ENCODE data around the gene C20orf144. TPM values are rescaled to one million over a fixed set of nuclear protein-coding genes. Genes with fewer than 3 reads are reported as not detected.
"Not testable (repeated sequence)": the region's sequence is repeated elsewhere in the genome, so short reads cannot be mapped to it uniquely, and the experiment has no call there.

Gene C20orf144
- total RNA-seq, result under 1 TPM; 0.11 to 0.38 (median 0.20) TPM

DNA sequence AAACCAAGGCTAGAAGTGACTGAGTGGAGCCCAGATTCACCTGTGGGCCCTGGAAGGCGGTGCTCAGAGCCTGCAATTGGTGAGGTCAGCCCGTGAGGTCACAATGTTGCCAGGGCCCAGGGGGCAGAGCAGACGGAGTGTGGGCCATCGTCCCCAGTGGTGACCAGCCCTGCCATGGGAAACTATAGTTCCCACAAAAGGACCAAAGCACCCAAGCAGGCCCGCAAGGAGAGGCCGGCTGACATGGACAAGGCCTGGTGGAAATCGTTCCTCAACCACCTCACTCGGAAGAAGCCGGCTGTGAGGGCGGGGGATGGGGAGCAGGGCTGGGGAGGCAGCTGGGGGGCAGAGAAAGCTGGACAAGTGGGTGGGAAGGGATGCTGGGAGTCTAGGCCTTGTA lies at the start of gene C20orf144:
C20orf144 (plus strand) TSS at position 156 of the 400 bp plus-strand sequence; CDS start at position 175, 19 bp downstream.
- H3K9me3 Mint-ChIP-seq, result no peaks in the 10 kb centered on the region
- H3K27me3 Mint-ChIP-seq (ENCODE audit: low read depth), result no peaks in the 10 kb centered on the region
- H3K4me3 Mint-ChIP-seq, result peak within 1 kb of the TSS; percentile 84
- no peaks in the 10 kb centered on the region for H3K36me3 Mint-ChIP-seq (ENCODE audit: insufficient read depth)
- DNase-seq (no peak), ATAC-seq (no peak)
- H3K4me1 Mint-ChIP-seq (ENCODE audit: low read depth), result peaks cover 27% of the 10 kb centered on the region

DNA sequence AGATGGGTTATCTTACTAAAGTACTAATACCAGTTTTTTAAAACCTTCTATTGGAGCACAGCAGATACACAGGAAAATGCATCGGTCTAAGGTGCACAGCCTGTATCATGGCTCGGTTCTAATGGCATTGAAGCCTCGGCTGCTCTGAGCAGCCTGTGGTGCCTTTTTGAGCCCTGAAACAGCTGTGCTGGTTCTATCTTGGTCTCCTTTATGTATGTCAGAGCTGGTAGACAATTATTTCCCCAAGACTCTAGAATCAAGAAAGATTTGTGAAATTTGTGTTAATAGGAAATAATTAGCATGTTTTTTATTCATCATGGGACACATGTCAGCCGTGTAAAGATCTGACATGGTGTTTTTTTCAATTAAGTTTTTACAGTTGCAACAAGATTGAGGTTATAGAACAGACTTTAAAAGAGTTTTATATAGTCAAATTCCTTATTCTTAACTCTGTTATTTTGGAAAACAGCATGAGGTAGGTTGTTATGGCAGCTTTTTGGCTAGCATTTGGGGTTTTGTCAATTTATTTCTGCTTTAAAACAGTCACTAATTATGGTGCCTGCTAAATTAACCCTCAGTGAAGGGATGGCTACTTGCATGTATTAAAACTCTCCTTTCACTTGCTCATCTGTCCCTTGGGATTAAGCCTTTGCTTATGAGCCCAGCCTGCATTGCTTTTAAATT lies 40.3 kb upstream of the C20orf144 start:
- H3K4me1 Mint-ChIP-seq (ENCODE audit: low read depth), result peaks cover 23% of the 10 kb centered on the region
- no peak overlapping the region for H3K4me3 Mint-ChIP-seq
- H3K27me3 Mint-ChIP-seq (ENCODE audit: low read depth), result no peaks in the 10 kb centered on the region
- DNase-seq, result no peak
- ATAC-seq, result no peak
- H3K36me3 Mint-ChIP-seq (ENCODE audit: insufficient read depth), result peaks cover 26% of the 10 kb centered on the region
- H3K9me3 Mint-ChIP-seq, result no peaks in the 10 kb centered on the region

DNA sequence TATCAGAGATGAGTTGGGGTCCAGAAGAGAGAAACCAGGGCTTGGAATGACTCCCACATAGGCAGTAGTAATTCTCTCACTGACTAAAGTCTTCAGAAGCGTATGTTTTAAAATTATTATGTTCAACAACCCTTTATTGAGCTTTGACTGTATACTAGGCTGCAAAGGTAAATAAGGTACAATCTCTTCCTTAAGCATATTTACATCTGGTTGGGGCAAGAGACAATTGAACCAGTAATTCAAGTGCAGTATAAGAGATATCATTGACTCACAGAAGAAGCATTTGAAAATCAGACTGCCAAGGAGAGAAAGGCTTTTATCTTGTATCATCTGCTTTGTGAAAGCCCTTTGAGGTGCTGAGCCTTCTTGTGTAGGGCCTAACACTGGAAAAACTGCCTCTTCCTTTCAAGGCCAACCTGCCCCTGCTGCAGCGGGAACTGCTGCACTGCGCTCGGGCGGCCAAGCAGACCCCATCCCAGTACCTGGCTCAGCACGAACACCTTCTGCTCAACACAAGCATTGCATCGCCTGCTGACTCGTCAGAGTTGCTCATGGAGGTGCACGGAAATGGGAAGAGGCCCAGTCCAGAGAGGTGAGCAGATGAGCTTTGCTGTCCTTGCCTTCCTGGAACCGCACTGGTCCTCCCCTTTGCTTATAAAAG lies 39.3 kb upstream of the C20orf144 start:
- DNase-seq, result no peak
- peaks cover 24% of the 10 kb centered on the region for H3K36me3 Mint-ChIP-seq (ENCODE audit: insufficient read depth)
- H3K9me3 Mint-ChIP-seq, result no peaks in the 10 kb centered on the region
- no peaks in the 10 kb centered on the region for H3K27me3 Mint-ChIP-seq (ENCODE audit: low read depth)
- peaks cover 23% of the 10 kb centered on the region for H3K4me1 Mint-ChIP-seq (ENCODE audit: low read depth)
- no peak overlapping the region for H3K4me3 Mint-ChIP-seq
- no peak for ATAC-seq

DNA sequence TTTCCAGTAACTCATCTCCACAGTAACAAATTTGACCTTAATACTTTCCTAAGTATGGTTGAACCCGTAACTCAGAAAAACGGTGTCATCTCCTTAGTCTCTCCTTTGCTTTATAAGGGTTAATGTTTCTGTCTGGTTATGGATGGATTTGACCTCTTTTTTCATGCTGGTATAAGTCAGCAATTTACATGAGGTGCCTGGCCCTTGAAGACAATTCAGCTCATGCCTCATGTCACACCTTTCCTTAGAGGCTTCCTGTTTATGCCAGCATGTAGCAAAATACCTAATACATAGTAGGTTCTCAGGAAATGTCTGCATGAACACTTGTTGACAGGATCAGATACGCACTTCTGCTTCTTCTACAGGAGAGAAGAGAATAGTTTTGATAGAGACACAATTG lies 37.7 kb upstream of the C20orf144 start:
- no peak overlapping the region for H3K4me3 Mint-ChIP-seq
- DNase-seq (no peak), ATAC-seq (peak in 1 of 2 donors; percentile 21)
- H3K4me1 Mint-ChIP-seq (ENCODE audit: low read depth), result peaks cover 23% of the 10 kb centered on the region
- H3K9me3 Mint-ChIP-seq, result no peaks in the 10 kb centered on the region
- H3K27me3 Mint-ChIP-seq (ENCODE audit: low read depth), result no peaks in the 10 kb centered on the region
- peaks cover 30% of the 10 kb centered on the region for H3K36me3 Mint-ChIP-seq (ENCODE audit: insufficient read depth)

DNA sequence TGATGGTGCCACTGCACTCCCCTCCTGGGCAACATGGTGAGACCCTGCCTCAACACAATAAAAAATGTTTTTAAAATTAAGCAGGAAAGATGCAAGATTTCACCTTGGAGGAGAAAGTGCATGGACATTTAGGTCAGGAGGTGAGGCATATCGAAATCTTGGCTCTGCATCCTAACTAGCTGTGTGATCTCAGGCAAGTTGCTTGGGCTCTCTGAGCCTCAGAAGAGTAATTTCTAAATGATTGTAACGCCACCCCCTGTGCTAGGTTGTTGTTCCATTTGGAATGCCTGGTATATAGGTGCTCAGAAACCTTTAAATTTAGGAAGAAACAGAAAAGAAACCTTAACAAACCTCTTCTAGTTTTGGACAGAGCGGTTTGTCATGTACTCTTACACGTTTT lies 35.9 kb upstream of the C20orf144 start:
- H3K36me3 Mint-ChIP-seq (ENCODE audit: insufficient read depth), result peaks cover 41% of the 10 kb centered on the region
- no peak for DNase-seq
- no peak overlapping the region for H3K4me3 Mint-ChIP-seq
- no peaks in the 10 kb centered on the region for H3K9me3 Mint-ChIP-seq
- H3K27me3 Mint-ChIP-seq (ENCODE audit: low read depth), result no peaks in the 10 kb centered on the region
- no peak for ATAC-seq
- H3K4me1 Mint-ChIP-seq (ENCODE audit: low read depth), result peaks cover 23% of the 10 kb centered on the region

DNA sequence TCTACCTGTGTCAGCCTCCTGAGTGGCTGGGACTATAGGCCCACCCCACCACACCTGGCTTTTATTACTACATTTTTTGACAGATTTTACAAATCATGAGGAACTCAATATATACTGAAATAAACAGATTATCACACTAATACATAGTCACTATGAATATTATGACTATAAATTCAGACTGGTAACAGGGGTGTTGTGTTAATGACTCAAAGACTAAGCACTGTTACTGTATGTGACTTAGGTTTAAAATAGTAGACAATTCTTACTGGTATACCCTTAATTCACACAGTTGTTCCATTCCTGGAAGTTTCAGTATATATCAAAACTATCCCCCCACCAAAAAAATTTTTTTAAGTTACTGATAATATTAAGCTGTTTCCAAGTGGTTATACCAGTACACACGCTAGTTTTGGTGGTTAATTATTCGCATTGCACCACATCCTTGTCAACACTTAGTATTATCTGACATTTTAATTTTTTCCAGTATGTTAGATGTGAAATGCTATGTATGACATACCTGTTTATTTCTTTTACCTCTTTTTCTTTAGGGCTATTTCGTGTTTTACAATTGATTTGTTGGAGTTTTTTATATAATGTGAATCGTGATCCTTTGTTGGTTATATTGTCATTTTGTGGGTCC lies 34.4 kb upstream of the C20orf144 start:
- no peak overlapping the region for H3K4me3 Mint-ChIP-seq
- H3K36me3 Mint-ChIP-seq (ENCODE audit: insufficient read depth), result peaks cover 42% of the 10 kb centered on the region
- DNase-seq (no peak), ATAC-seq (no peak)
- no peaks in the 10 kb centered on the region for H3K9me3 Mint-ChIP-seq
- no peaks in the 10 kb centered on the region for H3K27me3 Mint-ChIP-seq (ENCODE audit: low read depth)
- peaks cover 23% of the 10 kb centered on the region for H3K4me1 Mint-ChIP-seq (ENCODE audit: low read depth)

DNA sequence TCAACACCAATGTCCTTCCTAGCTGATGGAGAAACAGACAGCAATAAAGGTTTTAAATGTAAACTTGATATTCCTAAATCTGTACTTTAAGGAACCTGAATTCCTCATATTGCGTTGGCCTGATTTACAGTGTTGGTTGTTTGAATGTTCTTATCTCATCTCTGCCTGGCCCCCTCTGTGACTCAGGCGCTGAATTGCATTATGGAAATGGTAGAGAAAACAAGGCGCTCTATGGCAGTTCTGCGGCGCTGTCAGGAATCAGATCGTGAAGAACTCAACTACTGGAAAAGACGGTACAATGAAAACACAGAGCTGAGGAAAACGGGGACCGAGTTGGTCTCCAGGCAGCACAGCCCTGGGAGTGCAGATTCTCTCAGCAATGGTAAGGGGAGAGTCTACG lies 32.6 kb upstream of the C20orf144 start:
- ATAC-seq (no peak), DNase-seq (no peak)
- Mint-ChIP-seq H3K27me3 (ENCODE audit: low read depth) (no peaks in the 10 kb centered on the region), H3K4me3 (no peak overlapping the region), H3K4me1 (ENCODE audit: low read depth) (peaks cover 14% of the 10 kb centered on the region), H3K9me3 (no peaks in the 10 kb centered on the region), H3K36me3 (ENCODE audit: insufficient read depth) (peaks cover 36% of the 10 kb centered on the region)

DNA sequence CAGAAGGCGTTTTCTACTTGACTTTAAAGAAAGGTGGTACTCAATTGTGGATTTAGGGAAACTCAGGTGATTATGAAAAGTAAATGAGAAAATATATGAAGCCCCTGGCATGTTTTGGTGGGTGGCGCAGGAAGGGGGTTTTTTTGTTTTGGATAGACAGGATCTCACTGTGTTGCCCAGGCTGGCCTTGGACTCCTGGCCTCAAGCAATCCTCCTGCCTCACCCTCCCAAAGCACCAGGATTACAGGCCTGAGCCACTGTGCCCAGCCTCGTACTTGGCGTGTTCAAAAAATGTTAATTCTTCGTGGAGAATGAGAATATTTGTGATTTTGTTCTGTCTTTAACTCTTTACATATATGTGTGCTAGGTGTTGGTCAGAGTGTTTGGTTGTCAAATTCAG lies 32.1 kb upstream of the C20orf144 start:
- no peak for DNase-seq
- H3K36me3 Mint-ChIP-seq (ENCODE audit: insufficient read depth), result peaks cover 36% of the 10 kb centered on the region
- no peaks in the 10 kb centered on the region for H3K9me3 Mint-ChIP-seq
- H3K27me3 Mint-ChIP-seq (ENCODE audit: low read depth), result no peaks in the 10 kb centered on the region
- no peak overlapping the region for H3K4me3 Mint-ChIP-seq
- ATAC-seq, result no peak
- H3K4me1 Mint-ChIP-seq (ENCODE audit: low read depth), result peaks cover 9% of the 10 kb centered on the region

DNA sequence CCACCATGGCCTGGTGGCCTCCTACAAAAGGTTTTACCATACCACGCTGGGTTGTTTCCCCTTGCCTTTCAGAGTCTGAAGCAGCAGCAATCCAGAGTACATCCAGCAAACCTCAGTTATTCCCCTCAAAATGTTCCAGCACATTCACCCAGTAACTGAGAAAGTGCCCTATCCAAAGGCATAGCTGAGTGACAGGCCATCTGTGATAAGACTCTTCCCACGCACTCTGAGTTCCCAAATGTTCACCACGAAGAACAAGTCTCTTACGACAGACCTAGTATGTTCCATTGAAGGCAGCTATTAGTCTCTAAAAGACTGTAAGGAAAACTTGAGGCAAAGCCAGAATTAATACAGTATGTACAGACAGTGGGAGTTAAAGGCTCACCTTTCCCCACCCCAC lies 31.6 kb upstream of the C20orf144 start:
- H3K4me3 Mint-ChIP-seq, result no peak overlapping the region
- H3K9me3 Mint-ChIP-seq, result no peaks in the 10 kb centered on the region
- H3K27me3 Mint-ChIP-seq (ENCODE audit: low read depth), result no peaks in the 10 kb centered on the region

DNA sequence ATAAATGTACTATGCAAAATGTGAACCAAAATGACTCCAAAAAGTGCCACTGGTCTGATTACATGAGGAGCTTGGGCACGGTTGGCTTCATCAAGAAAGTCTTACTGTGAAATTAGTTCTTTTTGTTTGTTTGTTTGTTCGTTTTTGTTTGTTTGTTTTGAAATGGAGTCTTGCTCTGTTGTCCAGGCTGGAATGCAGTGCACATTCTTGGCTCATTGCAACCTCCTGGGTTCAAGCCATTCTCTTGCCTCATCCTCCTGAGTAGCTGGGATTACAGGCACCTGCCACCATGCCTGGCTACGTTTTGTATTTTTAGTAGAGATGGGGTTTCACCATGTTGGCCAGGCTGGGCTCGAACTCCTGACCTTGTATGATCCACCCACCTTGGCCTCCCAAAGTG lies 30.2 kb upstream of the C20orf144 start:
- H3K4me3 Mint-ChIP-seq; H3K9me3 Mint-ChIP-seq; H3K27me3 Mint-ChIP-seq (ENCODE audit: low read depth); H3K4me1 Mint-ChIP-seq (ENCODE audit: low read depth); DNase-seq; ATAC-seq: not testable (repeated sequence)
- peaks cover 32% of the 10 kb centered on the region for H3K36me3 Mint-ChIP-seq (ENCODE audit: insufficient read depth)

More for the DNA sequence above, 31.6 kb upstream of the C20orf144 start:
- Mint-ChIP-seq H3K4me1 (ENCODE audit: low read depth) (peaks cover 5% of the 10 kb centered on the region), H3K36me3 (ENCODE audit: insufficient read depth) (peaks cover 32% of the 10 kb centered on the region)
- ATAC-seq (no peak), DNase-seq (no peak)

DNA sequence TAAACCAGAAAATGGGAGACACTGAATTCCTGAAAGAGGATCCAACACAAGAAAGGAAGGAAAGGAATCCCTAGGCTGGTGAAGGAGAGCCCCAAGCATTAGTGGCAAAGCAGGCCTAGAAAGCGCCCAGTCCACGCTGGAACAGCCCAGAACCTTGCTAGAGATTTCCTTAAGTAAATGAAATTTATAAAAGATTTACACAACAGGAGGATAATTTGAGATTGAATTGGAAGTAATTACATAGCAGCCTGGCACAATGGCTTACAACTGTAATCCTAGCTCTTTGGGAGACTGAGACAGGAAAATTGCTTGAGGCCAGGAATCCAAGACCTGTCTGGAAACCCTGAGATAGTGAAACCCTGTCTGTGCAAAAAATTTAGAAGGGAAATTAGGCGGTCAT lies 26.8 kb upstream of the C20orf144 start:
- peaks cover 34% of the 10 kb centered on the region for H3K36me3 Mint-ChIP-seq (ENCODE audit: insufficient read depth)
- no peak overlapping the region for H3K4me3 Mint-ChIP-seq
- ATAC-seq, result no peak
- no peak for DNase-seq
- H3K9me3 Mint-ChIP-seq, result no peaks in the 10 kb centered on the region
- peaks cover 5% of the 10 kb centered on the region for H3K4me1 Mint-ChIP-seq (ENCODE audit: low read depth)
- H3K27me3 Mint-ChIP-seq (ENCODE audit: low read depth), result no peaks in the 10 kb centered on the region

DNA sequence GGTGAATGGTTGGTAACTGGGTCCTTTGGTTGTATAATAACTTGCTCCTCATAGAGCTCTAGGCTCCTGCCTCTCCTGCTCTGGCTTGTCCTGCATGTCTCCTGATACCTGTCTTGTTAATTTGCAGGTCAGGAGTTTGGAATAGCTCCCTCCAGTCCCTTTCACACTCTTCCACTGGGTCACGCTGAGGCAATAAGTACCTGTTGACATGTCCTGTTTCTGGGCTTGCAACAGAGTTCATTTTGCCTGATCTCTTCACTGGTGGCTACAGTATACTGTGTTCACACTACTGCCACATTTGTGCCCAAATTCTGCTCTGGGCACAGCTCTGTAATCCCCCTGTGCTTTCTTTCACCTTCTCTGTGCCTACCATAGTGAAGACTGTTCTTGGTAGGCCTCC lies 25.4 kb upstream of the C20orf144 start:
- Mint-ChIP-seq H3K4me1 (ENCODE audit: low read depth) (peaks cover 5% of the 10 kb centered on the region), H3K36me3 (ENCODE audit: insufficient read depth) (peaks cover 27% of the 10 kb centered on the region), H3K4me3 (no peak overlapping the region), H3K27me3 (ENCODE audit: low read depth) (no peaks in the 10 kb centered on the region), H3K9me3 (no peaks in the 10 kb centered on the region)
- no peak for ATAC-seq
- DNase-seq, result no peak

DNA sequence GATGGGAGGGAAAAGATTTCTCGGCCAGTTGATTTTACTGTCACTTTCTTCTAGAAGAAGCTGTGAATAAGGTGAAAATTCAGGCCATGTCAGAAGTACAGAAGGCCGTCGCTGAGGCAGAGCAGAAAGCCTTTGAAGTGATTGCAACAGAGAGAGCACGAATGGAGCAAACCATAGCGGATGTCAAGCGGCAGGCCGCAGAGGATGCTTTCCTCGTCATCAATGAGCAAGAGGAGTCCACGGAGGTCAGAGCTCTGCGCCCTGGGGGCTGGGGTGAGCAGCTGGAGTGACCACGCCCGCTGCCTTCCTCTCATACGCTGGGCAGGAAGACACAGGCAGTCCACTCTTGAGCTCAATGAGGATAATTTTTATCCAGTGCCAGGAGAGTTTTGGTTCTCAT lies 21.8 kb upstream of the C20orf144 start:
- ATAC-seq, result no peak
- no peaks in the 10 kb centered on the region for H3K9me3 Mint-ChIP-seq
- H3K4me1 Mint-ChIP-seq (ENCODE audit: low read depth), result no peaks in the 10 kb centered on the region
- no peak overlapping the region for H3K4me3 Mint-ChIP-seq
- no peak for DNase-seq
- no peaks in the 10 kb centered on the region for H3K27me3 Mint-ChIP-seq (ENCODE audit: low read depth)
- peaks cover 31% of the 10 kb centered on the region for H3K36me3 Mint-ChIP-seq (ENCODE audit: insufficient read depth)

DNA sequence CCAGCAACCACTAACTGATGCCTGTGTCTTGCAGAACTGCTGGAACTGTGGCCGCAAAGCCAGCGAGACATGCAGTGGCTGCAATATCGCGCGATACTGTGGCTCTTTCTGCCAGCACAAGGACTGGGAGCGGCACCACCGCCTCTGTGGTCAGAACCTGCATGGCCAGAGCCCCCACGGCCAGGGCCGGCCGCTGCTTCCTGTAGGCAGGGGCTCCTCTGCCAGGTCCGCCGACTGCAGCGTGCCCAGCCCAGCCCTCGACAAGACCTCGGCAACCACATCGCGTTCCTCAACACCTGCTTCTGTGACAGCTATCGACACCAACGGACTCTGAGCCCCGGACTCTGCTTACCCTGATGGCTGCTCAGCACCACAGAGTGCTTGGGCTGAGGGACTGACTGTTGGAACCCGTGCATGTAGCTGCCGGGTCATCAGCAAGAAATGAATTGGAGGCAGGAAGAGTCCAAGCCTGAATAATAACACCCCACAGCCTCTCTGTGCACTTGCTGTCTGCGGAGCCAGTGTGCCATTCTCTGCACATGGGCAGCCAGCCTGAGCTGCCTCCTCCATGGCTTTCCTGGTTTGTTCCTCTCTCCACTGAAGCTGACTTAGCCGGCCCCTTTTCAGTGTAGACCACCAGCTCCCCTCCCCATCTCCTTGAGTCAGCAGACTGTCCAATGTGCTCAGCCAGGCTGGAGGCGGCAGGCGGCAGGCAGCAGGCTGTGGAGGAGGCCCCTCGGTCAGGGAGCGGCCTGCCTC lies 17.6 kb upstream of the C20orf144 start:
- H3K27me3 Mint-ChIP-seq (ENCODE audit: low read depth), result no peaks in the 10 kb centered on the region
- ATAC-seq, result no peak
- no peak for DNase-seq
- peaks cover 9% of the 10 kb centered on the region for H3K4me1 Mint-ChIP-seq (ENCODE audit: low read depth)
- no peak overlapping the region for H3K4me3 Mint-ChIP-seq
- no peaks in the 10 kb centered on the region for H3K9me3 Mint-ChIP-seq
- peaks cover 20% of the 10 kb centered on the region for H3K36me3 Mint-ChIP-seq (ENCODE audit: insufficient read depth)
